Neural progenitor cell (in vitro differentiated cells): Measurements from ENCODE around the gene DHRS4. TPM values are rescaled to one million over a fixed set of nuclear protein-coding genes. Genes with fewer than 3 reads are reported as not detected.

ENCODE experiments used
- DNase-seq: peaks from one replicate; pipeline ENCODE4 v3.0.0-alpha.2; 2016; ENCODE audit warnings: low spot score
- H2AFZ ChIP-seq: fragments of 200-600 bp; sonication (generic); replicated peaks from 2 replicates; pipeline ENCODE4 v1.6.1; 2016; ENCODE audit warnings: antibody characterized with exemption
- H3F3A ChIP-seq: fragments of 200-600 bp; sonication (generic); 2 replicates; pipeline ENCODE4 v1.6.1; 2016; ENCODE audit warnings: antibody characterized with exemption, low read depth
- H3K27ac ChIP-seq: fragments of 200-600 bp; sonication (generic); 2 replicates; pipeline ENCODE4 v1.5.1; 2016; ENCODE audit warnings: mild to moderate bottlenecking
- H3K27me3 ChIP-seq: fragments of 200-600 bp; sonication (generic); 2 replicates; pipeline ENCODE4 v1.6.1; 2016; ENCODE audit warnings: mild to moderate bottlenecking, moderate library complexity
- H3K36me3 ChIP-seq: fragments of 200-600 bp; sonication (generic); 2 replicates; pipeline ENCODE4 v1.5.1; 2016
- H3K4me1 ChIP-seq: fragments of 200-600 bp; sonication (generic); 2 replicates; pipeline ENCODE4 v1.6.1; 2016; ENCODE audit warnings: mixed run types
- H3K4me2 ChIP-seq: fragments of 200-600 bp; sonication (generic); 2 replicates; pipeline ENCODE4 v1.6.1; 2016
- H3K4me3 ChIP-seq: fragments of 200-600 bp; sonication (generic); 2 replicates; pipeline ENCODE4 v1.5.1; 2016
- H3K79me2 ChIP-seq: fragments of 200-600 bp; sonication (generic); 2 replicates; pipeline ENCODE4 v1.6.1; 2016; ENCODE audit warnings: low read depth
- H3K9ac ChIP-seq: fragments of 200-600 bp; sonication (generic); 2 replicates; pipeline ENCODE4 v1.6.1; 2016
- H3K9me3 ChIP-seq: fragments of 200-600 bp; sonication (generic); 2 replicates; pipeline ENCODE4 v1.5.1; 2016; ENCODE audit warnings: low read depth
- H4K20me1 ChIP-seq: fragments of 200-600 bp; sonication (generic); 2 replicates; pipeline ENCODE4 v1.6.1; 2016; ENCODE audit warnings: low read depth
- H3K27ac Mint-ChIP-seq: 3 replicates; pipeline ENCODE4 v1.8.0; 2021; ENCODE audit warnings: mixed read lengths
- H3K27me3 Mint-ChIP-seq: 2 replicates; pipeline ENCODE4 v1.8.0; 2022; ENCODE audit warnings: low read depth, mild to moderate bottlenecking, inconsistent platforms, moderate library complexity, mixed read lengths; ENCODE audit not compliant: insufficient read depth
- H3K36me3 Mint-ChIP-seq: 3 replicates; pipeline ENCODE4 v1.8.0; 2021; ENCODE audit warnings: mixed read lengths
- H3K4me1 Mint-ChIP-seq: 3 replicates; pipeline ENCODE4 v1.8.0; 2021; ENCODE audit warnings: mixed read lengths
- H3K4me3 Mint-ChIP-seq: 3 replicates; pipeline ENCODE4 v1.8.0; 2021; ENCODE audit warnings: mild to moderate bottlenecking, moderate library complexity, mixed read lengths
- H3K9me3 Mint-ChIP-seq: 3 replicates; pipeline ENCODE4 v1.8.0; 2020; ENCODE audit warnings: mixed read lengths
- EZH2 ChIP-seq: fragments of 200-600 bp; sonication (generic); IDR thresholded peaks from 2 replicates; pipeline ENCODE4 v1.6.1; 2017; ENCODE audit warnings: antibody characterized with exemption, mild to moderate bottlenecking, moderate library complexity
- EZH2phosphoT487 ChIP-seq: fragments of 200-600 bp; sonication (generic); IDR thresholded peaks from 2 replicates; pipeline ENCODE4 v1.6.1; 2017; ENCODE audit warnings: antibody characterized with exemption
- total RNA-seq: library from RNA; depleted of rRNA; stranded (reverse); fragments of >200 nt; gene quantifications from 2 replicates; pipeline ENCODE4 v1.2.3, GENCODE V29; 2015; ENCODE audit warnings: low replicate concordance
- TF ChIP-seq, protein P1 (sequence below): fragments of 200-600 bp; sonication (generic); IDR thresholded peaks from 2 replicates; pipeline ENCODE4 v1.5.1; 2017; ENCODE audit warnings: antibody characterized with exemption, mild to moderate bottlenecking

Gene DHRS4
- total RNA-seq, result 18.6 and 20.4 TPM in 2 replicates

DNA sequence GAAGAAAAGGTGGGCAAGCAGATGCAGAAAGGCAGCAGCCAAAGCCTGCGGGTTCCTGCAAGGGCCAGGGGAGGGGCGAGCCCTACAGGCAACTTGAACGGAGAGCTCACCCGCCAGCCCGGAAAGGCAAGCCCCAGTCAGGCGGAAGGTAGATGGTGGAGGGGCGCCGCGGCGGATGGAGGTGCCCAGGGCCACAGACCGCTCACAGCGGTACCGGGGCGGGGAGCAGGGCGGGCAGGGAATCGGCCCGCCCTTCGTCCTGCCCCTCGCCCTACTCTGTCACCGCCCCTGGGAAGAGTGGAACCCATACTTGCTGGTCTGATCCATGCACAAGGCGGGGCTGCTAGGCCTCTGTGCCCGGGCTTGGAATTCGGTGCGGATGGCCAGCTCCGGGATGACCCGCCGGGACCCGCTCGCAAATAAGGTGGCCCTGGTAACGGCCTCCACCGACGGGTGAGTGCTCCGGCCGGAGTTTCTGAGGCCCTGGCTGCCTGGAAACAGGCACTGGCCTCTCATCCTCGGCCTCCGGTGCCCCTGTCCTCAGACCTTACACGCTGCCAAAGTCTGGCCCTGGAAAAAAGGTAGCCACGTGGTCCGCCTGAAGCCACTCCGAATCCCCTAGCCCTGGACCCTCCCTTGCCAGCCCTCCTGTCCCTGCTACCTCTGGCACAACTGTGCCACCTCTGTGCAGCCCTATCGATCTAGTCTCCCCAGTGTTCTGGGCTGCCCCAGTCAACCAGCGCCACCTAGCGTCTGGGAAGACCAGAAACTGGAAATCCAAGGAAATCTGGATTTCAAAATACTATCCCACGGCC lies at the start of gene DHRS4:
DHRS4 (plus strand) TSS at position 307 of the 815 bp plus-strand sequence; CDS start at position 326, 19 bp downstream.
- H2AFZ ChIP-seq, result peak within 1 kb of the TSS; percentile 86

DNA sequence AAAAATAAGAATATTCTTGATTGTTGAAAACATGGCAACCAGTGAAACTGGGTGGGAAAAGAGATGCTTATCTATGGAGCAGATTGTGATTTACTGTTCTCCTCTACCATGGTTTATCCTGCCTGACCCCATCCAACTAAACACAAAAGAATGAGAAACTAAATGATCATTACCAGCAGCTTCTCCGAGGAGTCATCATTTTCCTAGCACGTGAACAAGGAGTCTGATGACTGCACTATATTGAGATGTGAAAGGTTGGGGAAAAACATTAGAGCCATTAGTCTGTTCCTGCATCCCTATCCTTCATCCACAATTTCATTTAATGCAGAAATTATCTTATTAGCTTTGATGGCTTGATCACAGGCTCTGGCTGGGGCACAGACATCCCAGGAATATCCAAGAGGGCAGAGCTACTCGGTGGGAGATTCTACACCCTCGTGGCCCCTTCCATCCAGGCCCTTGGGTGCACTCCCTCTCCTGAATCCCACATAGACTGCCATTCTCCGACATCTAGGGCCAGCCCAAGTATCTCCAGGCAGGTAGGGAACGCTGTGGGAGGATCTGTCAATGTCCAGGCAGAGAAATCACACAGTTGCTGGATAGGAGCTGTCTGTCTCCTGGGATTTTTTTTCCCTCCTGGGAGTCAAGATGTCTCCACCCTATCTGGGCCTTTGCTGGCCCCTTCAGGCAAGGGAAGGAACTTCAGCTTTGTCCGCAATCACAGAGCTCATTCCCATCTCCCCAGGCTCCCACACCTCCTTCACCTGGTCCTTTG lies 43.3 kb upstream of the DHRS4 start:
- H3K9ac ChIP-seq, result no peak overlapping the region
- no peaks in the 10 kb centered on the region for H3F3A ChIP-seq
- H4K20me1 ChIP-seq, result no peaks in the 10 kb centered on the region
- Mint-ChIP-seq H3K27me3 (no peaks in the 10 kb centered on the region), H3K9me3 (no peaks in the 10 kb centered on the region), H3K4me3 (no peak overlapping the region), H3K4me1 (no peaks in the 10 kb centered on the region), H3K36me3 (no peaks in the 10 kb centered on the region), H3K27ac (no peak overlapping the region)
- H3K27ac ChIP-seq, result no peak overlapping the region
- no peaks in the 10 kb centered on the region for H3K4me1 ChIP-seq
- no peak overlapping the region for H3K4me2 ChIP-seq
- no peak for TF ChIP-seq EZH2
- TF ChIP-seq EZH2phosphoT487, result no peak
- TF ChIP-seq, protein P1, sequence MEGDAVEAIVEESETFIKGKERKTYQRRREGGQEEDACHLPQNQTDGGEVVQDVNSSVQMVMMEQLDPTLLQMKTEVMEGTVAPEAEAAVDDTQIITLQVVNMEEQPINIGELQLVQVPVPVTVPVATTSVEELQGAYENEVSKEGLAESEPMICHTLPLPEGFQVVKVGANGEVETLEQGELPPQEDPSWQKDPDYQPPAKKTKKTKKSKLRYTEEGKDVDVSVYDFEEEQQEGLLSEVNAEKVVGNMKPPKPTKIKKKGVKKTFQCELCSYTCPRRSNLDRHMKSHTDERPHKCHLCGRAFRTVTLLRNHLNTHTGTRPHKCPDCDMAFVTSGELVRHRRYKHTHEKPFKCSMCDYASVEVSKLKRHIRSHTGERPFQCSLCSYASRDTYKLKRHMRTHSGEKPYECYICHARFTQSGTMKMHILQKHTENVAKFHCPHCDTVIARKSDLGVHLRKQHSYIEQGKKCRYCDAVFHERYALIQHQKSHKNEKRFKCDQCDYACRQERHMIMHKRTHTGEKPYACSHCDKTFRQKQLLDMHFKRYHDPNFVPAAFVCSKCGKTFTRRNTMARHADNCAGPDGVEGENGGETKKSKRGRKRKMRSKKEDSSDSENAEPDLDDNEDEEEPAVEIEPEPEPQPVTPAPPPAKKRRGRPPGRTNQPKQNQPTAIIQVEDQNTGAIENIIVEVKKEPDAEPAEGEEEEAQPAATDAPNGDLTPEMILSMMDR, result peak; percentile 65
- H3K9me3 ChIP-seq, result no peaks in the 10 kb centered on the region
- peak; percentile 69 for DNase-seq
- H3K36me3 ChIP-seq, result no peaks in the 10 kb centered on the region
- H2AFZ ChIP-seq, result peak overlapping the region; percentile 20
- no peak overlapping the region for H3K4me3 ChIP-seq
- H3K79me2 ChIP-seq, result no peaks in the 10 kb centered on the region
- H3K27me3 ChIP-seq, result no peaks in the 10 kb centered on the region

More for the DNA sequence above, at the start of gene DHRS4:
- Histone ChIP-seq H3K27ac (no peak within 1 kb of the TSS), H3K9ac (peak within 1 kb of the TSS; percentile 57), H3K4me2 (peak within 1 kb of the TSS; percentile 87), H3K79me2 (peaks cover 9% of the 10 kb centered on the region), H3K4me3 (peak within 1 kb of the TSS; percentile 83), H4K20me1 (no peaks in the 10 kb centered on the region), H3K36me3 (no peaks in the 10 kb centered on the region), H3F3A (no peaks in the 10 kb centered on the region), H3K9me3 (no peaks in the 10 kb centered on the region), H3K4me1 (peaks cover 3% of the 10 kb centered on the region), H3K27me3 (no peaks in the 10 kb centered on the region)
- peak; percentile 89 for DNase-seq
- H3K36me3 Mint-ChIP-seq, result peaks cover 8% of the 10 kb centered on the region
- H3K27ac Mint-ChIP-seq, result peak within 1 kb of the TSS; percentile 57
- H3K4me1 Mint-ChIP-seq, result peaks cover 21% of the 10 kb centered on the region
- H3K4me3 Mint-ChIP-seq, result peak within 1 kb of the TSS; percentile 97
- TF ChIP-seq EZH2phosphoT487 (no peak), EZH2 (no peak)
- TF ChIP-seq, protein P1, result peak; percentile 98
- peaks cover 14% of the 10 kb centered on the region for H3K9me3 Mint-ChIP-seq
- peaks cover 5% of the 10 kb centered on the region for H3K27me3 Mint-ChIP-seq

DNA sequence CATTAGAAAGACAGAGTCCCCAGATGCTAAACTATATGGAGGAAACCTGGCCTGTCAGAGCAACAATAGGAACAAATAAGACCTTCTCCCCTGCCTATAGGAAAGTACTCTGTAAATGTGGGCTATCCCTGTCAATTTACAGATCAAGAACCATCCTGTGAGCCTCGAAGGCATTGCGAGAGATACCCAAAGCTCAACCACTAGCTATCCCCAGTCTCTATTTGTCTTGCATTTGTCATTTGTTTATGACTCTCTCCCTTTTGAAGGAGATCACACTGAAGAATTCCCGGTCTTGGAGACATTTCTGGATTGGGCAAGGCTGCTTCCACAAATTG lies 42.7 kb upstream of the DHRS4 start:
- TF ChIP-seq, protein P1, result no peak
- TF ChIP-seq EZH2 (no peak), EZH2phosphoT487 (no peak)
- Histone ChIP-seq H3K4me2 (no peak overlapping the region), H3F3A (no peaks in the 10 kb centered on the region), H3K27ac (no peak overlapping the region), H3K9me3 (no peaks in the 10 kb centered on the region), H3K79me2 (no peaks in the 10 kb centered on the region), H2AFZ (no peak overlapping the region), H3K36me3 (no peaks in the 10 kb centered on the region), H3K4me3 (no peak overlapping the region), H4K20me1 (no peaks in the 10 kb centered on the region), H3K4me1 (no peaks in the 10 kb centered on the region), H3K27me3 (no peaks in the 10 kb centered on the region), H3K9ac (no peak overlapping the region)
- H3K36me3 Mint-ChIP-seq, result no peaks in the 10 kb centered on the region
- H3K27me3 Mint-ChIP-seq, result no peaks in the 10 kb centered on the region
- no peak overlapping the region for H3K27ac Mint-ChIP-seq
- H3K4me1 Mint-ChIP-seq, result no peaks in the 10 kb centered on the region
- no peaks in the 10 kb centered on the region for H3K9me3 Mint-ChIP-seq
- no peak overlapping the region for H3K4me3 Mint-ChIP-seq
- DNase-seq, result no peak
